Measurements from ENCODE around the gene TMEM25.

DNA sequence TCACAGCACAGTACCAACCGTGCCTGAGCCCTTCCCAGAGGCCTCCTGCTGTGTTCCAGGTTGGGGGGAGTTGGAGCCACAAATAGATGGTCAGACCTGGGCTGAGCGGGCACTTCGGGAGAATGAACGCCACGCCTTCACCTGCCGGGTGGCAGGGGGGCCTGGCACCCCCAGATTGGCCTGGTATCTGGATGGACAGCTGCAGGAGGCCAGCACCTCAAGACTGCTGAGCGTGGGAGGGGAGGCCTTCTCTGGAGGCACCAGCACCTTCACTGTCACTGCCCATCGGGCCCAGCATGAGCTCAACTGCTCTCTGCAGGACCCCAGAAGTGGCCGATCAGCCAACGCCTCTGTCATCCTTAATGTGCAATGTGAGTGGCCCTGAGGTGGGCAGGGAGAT lies 1.1 kb downstream of the TMEM25 start:
- TF ChIP-seq, protein P1, sequence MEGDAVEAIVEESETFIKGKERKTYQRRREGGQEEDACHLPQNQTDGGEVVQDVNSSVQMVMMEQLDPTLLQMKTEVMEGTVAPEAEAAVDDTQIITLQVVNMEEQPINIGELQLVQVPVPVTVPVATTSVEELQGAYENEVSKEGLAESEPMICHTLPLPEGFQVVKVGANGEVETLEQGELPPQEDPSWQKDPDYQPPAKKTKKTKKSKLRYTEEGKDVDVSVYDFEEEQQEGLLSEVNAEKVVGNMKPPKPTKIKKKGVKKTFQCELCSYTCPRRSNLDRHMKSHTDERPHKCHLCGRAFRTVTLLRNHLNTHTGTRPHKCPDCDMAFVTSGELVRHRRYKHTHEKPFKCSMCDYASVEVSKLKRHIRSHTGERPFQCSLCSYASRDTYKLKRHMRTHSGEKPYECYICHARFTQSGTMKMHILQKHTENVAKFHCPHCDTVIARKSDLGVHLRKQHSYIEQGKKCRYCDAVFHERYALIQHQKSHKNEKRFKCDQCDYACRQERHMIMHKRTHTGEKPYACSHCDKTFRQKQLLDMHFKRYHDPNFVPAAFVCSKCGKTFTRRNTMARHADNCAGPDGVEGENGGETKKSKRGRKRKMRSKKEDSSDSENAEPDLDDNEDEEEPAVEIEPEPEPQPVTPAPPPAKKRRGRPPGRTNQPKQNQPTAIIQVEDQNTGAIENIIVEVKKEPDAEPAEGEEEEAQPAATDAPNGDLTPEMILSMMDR (IDR thresholded peaks at IDR 0.05 in 4 of 5, conservative IDR thresholded peaks at IDR 0.05 in 1 of 5), result no peak
- TF ChIP-seq POLR2A (IDR thresholded peaks at IDR 0.05), result no peak

Data from gastrocnemius medialis (tissue), 4 donors.